Measurements from ENCODE around the gene ACBD4.

ACBD4 gene

GRCh38 chr17:45114117-45114932 lies 21.2 kb upstream of the ACBD4 start:
- DNase-seq (ENCODE audit: low read depth) = no peak
- no peak overlapping the region for H3K4me3 ChIP-seq (ENCODE audit: low read depth, low read length)
- no peak for TF ChIP-seq CTCF (IDR thresholded peaks at IDR 0.05; ENCODE audit: low read depth, low read length, missing control alignments)

GRCh38 chr17:45115015-45115625 lies 20.4 kb upstream of the ACBD4 start:
- no peak for TF ChIP-seq CTCF (IDR thresholded peaks at IDR 0.05; ENCODE audit: low read depth, low read length, missing control alignments)
- DNase-seq (ENCODE audit: low read depth) = no peak

GRCh38 chr17:45115871-45116270 lies 19.6 kb upstream of the ACBD4 start:
- no peak overlapping the region for H3K4me3 ChIP-seq (ENCODE audit: low read depth, low read length)
- no peak for DNase-seq (ENCODE audit: low read depth)
- TF ChIP-seq CTCF (IDR thresholded peaks at IDR 0.05; ENCODE audit: low read depth, low read length, missing control alignments) = no peak

More at GRCh38 chr17:45115015-45115625, 20.4 kb upstream of the ACBD4 start:
- no peak overlapping the region for H3K4me3 ChIP-seq (ENCODE audit: low read depth, low read length)

GRCh38 chr17:45116434-45117016 lies 19.0 kb upstream of the ACBD4 start:
- no peak for DNase-seq (ENCODE audit: low read depth)
- H3K4me3 ChIP-seq (ENCODE audit: low read depth, low read length) = no peak overlapping the region
- no peak for TF ChIP-seq CTCF (IDR thresholded peaks at IDR 0.05; ENCODE audit: low read depth, low read length, missing control alignments)

- no peak overlapping the region for H3K4me3 ChIP-seq (ENCODE audit: low read depth, low read length)
- no peak for DNase-seq (ENCODE audit: low read depth)
- TF ChIP-seq CTCF (IDR thresholded peaks at IDR 0.05; ENCODE audit: low read depth, low read length, missing control alignments) = no peak
Observed at GRCh38 chr17:45117334-45117733, 18.2 kb upstream of the ACBD4 start.

- no peak overlapping the region for H3K4me3 ChIP-seq (ENCODE audit: low read depth, low read length)
- no peak for TF ChIP-seq CTCF (IDR thresholded peaks at IDR 0.05; ENCODE audit: low read depth, low read length, missing control alignments)
- no peak for DNase-seq (ENCODE audit: low read depth)
Observed at GRCh38 chr17:45117848-45118646, 17.4 kb upstream of the ACBD4 start.
